Spleen (tissue), 13 donors: ENCODE data around the gene PHIP. TPM values are rescaled to one million over a fixed set of nuclear protein-coding genes. Genes with fewer than 3 reads are reported as not detected.

Experiments used
- DNase-seq: peaks from one replicate; pipeline ENCODE4 v3.0.0-alpha.2; 2020
- H3K27ac ChIP-seq, 8 donors: fragments of 200-600 bp; sonication (generic) in 7 of 8; 1 replicate in 4 of 8; 2 replicates in 4 of 8; pipeline versions ENCODE4 v1.5.0 to v1.8.0; 2016 to 2021; ENCODE audit warnings: inconsistent platforms in 4 of 8, mild to moderate bottlenecking in 4 of 8, moderate library complexity in 1 of 8
- H3K27me3 ChIP-seq, 7 donors: fragments of 200-600 bp; sonication (generic) in 6 of 7; replicated peaks in 1 of 7; 1 replicate in 4 of 7; 2 replicates in 3 of 7; pipeline versions ENCODE4 v1.5.0 to v1.8.0; 2016 to 2021; ENCODE audit warnings: inconsistent platforms in 3 of 7, mild to moderate bottlenecking in 1 of 7
- H3K36me3 ChIP-seq, 6 donors: fragments of 200-600 bp; sonication (generic) in 5 of 6; 1 replicate in 4 of 6; 2 replicates in 2 of 6; pipeline versions ENCODE4 v1.5.0 to v1.8.0; 2016 to 2021; ENCODE audit warnings: inconsistent platforms in 2 of 6
- H3K4me1 ChIP-seq, 6 donors: fragments of 200-600 bp; sonication (generic) in 5 of 6; 1 replicate in 3 of 6; 2 replicates in 3 of 6; pipeline versions ENCODE4 v1.5.0 to v1.8.0; 2016 to 2021; ENCODE audit warnings: inconsistent platforms in 3 of 6
- H3K4me3 ChIP-seq, 8 donors: fragments of 200-600 bp; sonication (generic) in 7 of 8; 1 replicate in 4 of 8; 2 replicates in 4 of 8; pipeline versions ENCODE4 v1.5.0 to v1.8.0; 2016 to 2021; ENCODE audit warnings: inconsistent platforms in 4 of 8, mild to moderate bottlenecking in 4 of 8, moderate library complexity in 2 of 8
- H3K9me3 ChIP-seq, 8 donors: fragments of 200-600 bp; sonication (generic) in 7 of 8; 1 replicate in 4 of 8; 2 replicates in 4 of 8; pipeline versions ENCODE4 v1.5.0 to v1.8.0; 2016 to 2021; ENCODE audit warnings: inconsistent platforms in 4 of 8
- POLR2A ChIP-seq, 3 donors: fragments of 450-650 bp; IDR thresholded peaks; one replicate each; pipeline ENCODE4 v1.5.1; 2017; ENCODE audit warnings: antibody characterized with exemption in 3 of 3, mild to moderate bottlenecking in 1 of 3
- POLR2AphosphoS5 ChIP-seq, 3 donors: sonication (generic); formaldehyde crosslinking; IDR thresholded peaks; one replicate each; pipeline ENCODE4 v1.5.1; 2017; ENCODE audit warnings: antibody characterized with exemption in 3 of 3
- WGBS, 5 donors: extraction: QIAGEN DNeasy Blood & Tissue Kit in 3 of 5; methylation state at CpG; one replicate each; pipeline versions ENCODE4 v1.1.5 to v1.1.7; 2013 to 2018; 5-methylcytosine and 5-hydroxymethylcytosine counted together
- intact Hi-C: fragments of 100-400 bp; cut with DNase I; formaldehyde crosslinking; loops from one replicate; pipeline ENCODE4 v1.15.0; 2023; ENCODE audit warnings: low total_unique reads
- long read RNA-seq, 2 donors: transcript quantifications; one replicate each; lab custom pipeline, GENCODE V29; 2026
- polyA plus RNA-seq, 3 donors: library from polyadenylated mRNA; stranded (reverse); fragments of 200-250 nt; gene quantifications; one replicate each; pipeline ENCODE4 v1.2.1, GENCODE V29; 2013
- total RNA-seq, 7 donors: library from RNA; depleted of rRNA in 3 of 7; stranded (reverse); fragments of >200 nt in 3 of 7; fragmentation: NEBNext Ultra II Directional in 4 of 7; extraction: Animal tissue kit (Norgen Biotek cat#: 25700) in 4 of 7; gene quantifications; one replicate each; pipeline versions ENCODE4 v1.1.0 to v1.2.1, GENCODE V29; 2016 to 2021
- TF ChIP-seq, protein P1 (sequence below), 11 experiments: fragments of 200-600 bp in 7 of 11; fragments of 450-650 bp in 4 of 11; sonication (generic) in 4 of 11; IDR thresholded peaks in 8 of 11; conservative IDR thresholded peaks in 3 of 11; 1 replicate in 7 of 11; 2 replicates in 4 of 11; pipeline versions ENCODE4 v1.4.0 to v1.8.0; 2016 to 2021; ENCODE audit warnings: antibody characterized with exemption in 11 of 11, inconsistent platforms in 4 of 11, mild to moderate bottlenecking in 1 of 11
- donor health status: healthy with polysubstance abuse.
- donor health status: DM: no; HTN: no; CAD: no; lungs with moderate emphysema.
- donor health status: DM: no; HTN: no; CAD: no.
- donor health status: Bipolar disorder and iron deficiency.
- donor health status: healthy.
- donor health status: DM: no; HTN: no; CAD: no.
- donor health status: DM: yes; HTN: yes; CAD: no.

PHIP gene
- total RNA-seq (10 to 100 TPM; 34.4 to 51.3 (median 38.5) TPM), polyA plus RNA-seq (1 to 10 TPM; 7.8 to 9.8 (median 8.2) TPM)
- long read RNA-seq, donor 1 = 0 reads
- long read RNA-seq, donor 2 = 0 reads

DNA sequence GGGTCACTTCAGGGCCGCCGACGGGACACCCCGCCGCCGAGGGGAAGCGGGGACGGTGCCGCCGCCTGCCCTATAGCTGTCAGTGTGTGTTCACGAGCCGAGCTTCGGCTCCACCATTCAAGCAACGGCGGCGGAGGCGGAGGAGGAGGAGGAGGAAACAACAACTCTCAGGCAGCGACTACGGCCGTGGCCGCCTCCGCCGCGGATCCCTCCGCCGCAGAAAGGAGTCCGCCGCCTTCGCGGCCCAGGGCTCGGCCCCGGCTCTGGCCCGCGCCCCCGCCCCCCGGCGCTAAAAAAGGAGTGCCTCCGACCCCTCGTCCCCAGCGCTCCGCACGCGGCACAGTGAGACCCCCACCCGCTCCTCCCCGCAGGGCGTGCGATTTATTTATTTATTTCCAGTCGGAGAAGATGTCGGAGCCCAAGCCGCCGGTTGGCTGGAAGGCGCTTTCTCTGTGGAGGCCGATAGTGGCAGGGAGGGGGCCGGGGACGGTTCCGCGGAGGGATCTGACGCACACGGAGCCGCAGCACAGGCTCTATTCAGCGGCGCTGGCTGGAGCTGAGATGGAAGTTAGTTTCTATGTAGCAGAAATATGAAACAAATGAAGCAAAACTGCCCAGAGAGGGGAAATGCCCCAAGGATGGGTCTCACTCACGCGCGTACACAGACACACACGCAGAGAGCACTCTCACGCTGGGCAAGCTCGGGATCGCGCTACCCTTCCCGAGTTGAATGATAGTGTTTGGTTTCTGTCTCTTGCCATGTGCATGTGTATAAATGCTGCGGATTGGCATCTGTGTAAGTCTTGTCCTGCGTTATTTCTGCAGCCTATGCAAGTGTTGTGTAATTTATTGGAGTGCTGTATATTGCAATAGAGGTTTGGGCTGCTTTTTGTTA, at the start of gene PHIP:
TSS of gene PHIP (minus strand) at position 180 of the 895 bp plus-strand sequence. CDS start 186 bp downstream, outside the sequence.
- TF ChIP-seq, protein P1, sequence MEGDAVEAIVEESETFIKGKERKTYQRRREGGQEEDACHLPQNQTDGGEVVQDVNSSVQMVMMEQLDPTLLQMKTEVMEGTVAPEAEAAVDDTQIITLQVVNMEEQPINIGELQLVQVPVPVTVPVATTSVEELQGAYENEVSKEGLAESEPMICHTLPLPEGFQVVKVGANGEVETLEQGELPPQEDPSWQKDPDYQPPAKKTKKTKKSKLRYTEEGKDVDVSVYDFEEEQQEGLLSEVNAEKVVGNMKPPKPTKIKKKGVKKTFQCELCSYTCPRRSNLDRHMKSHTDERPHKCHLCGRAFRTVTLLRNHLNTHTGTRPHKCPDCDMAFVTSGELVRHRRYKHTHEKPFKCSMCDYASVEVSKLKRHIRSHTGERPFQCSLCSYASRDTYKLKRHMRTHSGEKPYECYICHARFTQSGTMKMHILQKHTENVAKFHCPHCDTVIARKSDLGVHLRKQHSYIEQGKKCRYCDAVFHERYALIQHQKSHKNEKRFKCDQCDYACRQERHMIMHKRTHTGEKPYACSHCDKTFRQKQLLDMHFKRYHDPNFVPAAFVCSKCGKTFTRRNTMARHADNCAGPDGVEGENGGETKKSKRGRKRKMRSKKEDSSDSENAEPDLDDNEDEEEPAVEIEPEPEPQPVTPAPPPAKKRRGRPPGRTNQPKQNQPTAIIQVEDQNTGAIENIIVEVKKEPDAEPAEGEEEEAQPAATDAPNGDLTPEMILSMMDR (IDR thresholded peaks at IDR 0.05 in 8 of 11, conservative IDR thresholded peaks at IDR 0.05 in 3 of 11) = peak in 5 of 11 experiments; percentile 10 to 44 (median 15)
- peak; percentile 86 to 92 (median 88) for TF ChIP-seq POLR2AphosphoS5 (IDR thresholded peaks at IDR 0.05)
- TF ChIP-seq POLR2A (IDR thresholded peaks at IDR 0.05) = peak in 2 of 3 donors; percentile 54 to 66
- Histone ChIP-seq H3K27me3 (no peaks in the 10 kb centered on the region), H3K36me3 (no peaks in the 10 kb centered on the region), H3K9me3 (no peaks in the 10 kb centered on the region), H3K4me3 (peak within 1 kb of the TSS; percentile 68 to 95 (median 82)), H3K4me1 (peaks cover 15 to 51% (median 44%) of the 10 kb centered on the region in 6 donors), H3K27ac (peak within 1 kb of the TSS; percentile 97 to 99 (median 98))
- intact Hi-C loops = loop anchor here (5.0 to 10.0 kb wide), 2 partner anchors 154 to 456 kb away; partner anchors contain the start of genes HMGN3 and LCA5
- 0 to 1% (median 0%) methylated on average over 31 to 73 of the region's 73 CpGs for WGBS, 5 donors
- peak; percentile 98 for DNase-seq

DNA sequence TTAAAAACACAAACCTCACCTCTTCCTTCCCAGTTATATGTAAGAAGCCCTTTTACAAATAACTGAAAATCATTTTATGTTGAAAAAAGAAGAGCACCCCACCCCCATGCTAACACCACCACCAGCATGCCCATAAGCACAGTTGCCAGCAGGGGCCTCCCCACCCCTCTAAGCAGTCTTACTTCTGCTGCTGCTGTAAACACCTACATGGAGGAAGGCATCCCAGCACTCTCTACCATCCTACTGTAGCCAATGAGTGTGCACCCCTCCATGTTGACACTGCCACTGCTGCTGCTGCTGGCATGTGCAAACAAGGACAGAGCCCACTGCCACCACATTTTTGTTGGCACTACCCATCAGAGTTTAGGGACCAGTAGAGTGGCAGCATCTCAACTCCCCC, 49.6 kb upstream of the PHIP start:
- Histone ChIP-seq H3K9me3 (peaks cover 0 to 13% (median 7%) of the 10 kb centered on the region in 8 donors), H3K4me1 (no peaks in the 10 kb centered on the region), H3K27me3 (no peaks in the 10 kb centered on the region), H3K27ac (no peak overlapping the region), H3K4me3 (no peak overlapping the region), H3K36me3 (no peaks in the 10 kb centered on the region)
- intact Hi-C loops = no loop called here
- no peak for DNase-seq
- no peak for TF ChIP-seq POLR2AphosphoS5 (IDR thresholded peaks at IDR 0.05)
- no peak for TF ChIP-seq POLR2A (IDR thresholded peaks at IDR 0.05)
- TF ChIP-seq, protein P1 (IDR thresholded peaks at IDR 0.05 in 8 of 11, conservative IDR thresholded peaks at IDR 0.05 in 3 of 11) = no peak

GRCh38 chr6:79119217-79119616, 41.2 kb upstream of the PHIP start:
- Histone ChIP-seq H3K27me3 (no peaks in the 10 kb centered on the region), H3K9me3 (peaks cover 0 to 4% (median 0%) of the 10 kb centered on the region in 8 donors), H3K36me3 (no peaks in the 10 kb centered on the region), H3K27ac (no peak overlapping the region), H3K4me1 (no peaks in the 10 kb centered on the region), H3K4me3 (no peak overlapping the region)
- intact Hi-C loops = no loop called here
- no peak for TF ChIP-seq POLR2AphosphoS5 (IDR thresholded peaks at IDR 0.05)
- TF ChIP-seq, protein P1 (IDR thresholded peaks at IDR 0.05 in 8 of 11, conservative IDR thresholded peaks at IDR 0.05 in 3 of 11) = no peak
- no peak for TF ChIP-seq POLR2A (IDR thresholded peaks at IDR 0.05)
- no peak for DNase-seq
- WGBS, 5 donors = 72 to 91% (median 85%) methylated on average over 1 of the region's 1 CpG

GRCh38 chr6:79117752-79118151, 39.7 kb upstream of the PHIP start:
- H3K4me1 ChIP-seq = no peaks in the 10 kb centered on the region
- intact Hi-C loops = no loop called here
- no peaks in the 10 kb centered on the region for H3K36me3 ChIP-seq
- H3K9me3 ChIP-seq = no peaks in the 10 kb centered on the region
- no peak for TF ChIP-seq POLR2AphosphoS5 (IDR thresholded peaks at IDR 0.05)
- TF ChIP-seq, protein P1 (IDR thresholded peaks at IDR 0.05 in 8 of 11, conservative IDR thresholded peaks at IDR 0.05 in 3 of 11) = no peak
- DNase-seq = no peak
- WGBS, 5 donors = 73 to 91% (median 86%) methylated on average over 2 of the region's 2 CpGs
- no peaks in the 10 kb centered on the region for H3K27me3 ChIP-seq
- no peak overlapping the region for H3K27ac ChIP-seq
- no peak overlapping the region for H3K4me3 ChIP-seq
